GM23338 (cell line): Measurements from ENCODE around the gene CAAP1. TPM values are rescaled to one million over a fixed set of nuclear protein-coding genes. Genes with fewer than 3 reads are reported as not detected.

ENCODE experiments used
- ATAC-seq: fragments of 200-7000 bp; cut with Tn5 transposase; 3 replicates; pipeline ENCODE4 v1.9.1; 2020
- DNase-seq: peaks from one replicate; pipeline ENCODE4 v3.0.0-alpha.2; 2015; ENCODE audit warnings: low spot score
- H2AFZ ChIP-seq: fragments of 200-600 bp; sonication (generic); 2 replicates; pipeline ENCODE4 v1.8.0; 2016; ENCODE audit warnings: antibody characterized with exemption, mild to moderate bottlenecking, moderate library complexity
- H3F3A ChIP-seq: fragments of 200-600 bp; sonication (generic); replicated peaks from 2 replicates; pipeline ENCODE4 v1.8.0; 2017; ENCODE audit warnings: antibody characterized with exemption, mixed run types, low read depth
- H3K27ac ChIP-seq: fragments of 200-600 bp; sonication (generic); 2 replicates; pipeline ENCODE4 v1.6.1; 2016; ENCODE audit warnings: low read depth
- H3K27me3 ChIP-seq: fragments of 200-600 bp; sonication (generic); 2 replicates; pipeline ENCODE4 v1.8.0; 2016; ENCODE audit warnings: mild to moderate bottlenecking, mixed run types, moderate library complexity; ENCODE audit not compliant: insufficient read depth
- H3K36me3 ChIP-seq: fragments of 200-600 bp; sonication (generic); 2 replicates; pipeline ENCODE4 v1.8.0; 2016; ENCODE audit warnings: mild to moderate bottlenecking; ENCODE audit not compliant: insufficient read depth
- H3K4me1 ChIP-seq: fragments of 200-600 bp; sonication (generic); 2 replicates; pipeline ENCODE4 v1.8.0; 2016; ENCODE audit warnings: mild to moderate bottlenecking, moderate library complexity; ENCODE audit not compliant: insufficient read depth
- H3K4me2 ChIP-seq: fragments of 200-600 bp; sonication (generic); 2 replicates; pipeline ENCODE4 v1.7.1; 2017; ENCODE audit warnings: mixed run types
- H3K4me3 ChIP-seq: fragments of 200-600 bp; sonication (generic); 2 replicates; pipeline ENCODE4 v1.6.1; 2016; ENCODE audit warnings: mixed run types
- H3K79me2 ChIP-seq: fragments of 200-600 bp; sonication (generic); replicated peaks from 2 replicates; pipeline ENCODE4 v1.8.0; 2017; ENCODE audit warnings: mild to moderate bottlenecking; ENCODE audit not compliant: insufficient read depth
- H3K9me2 ChIP-seq: fragments of 200-600 bp; sonication (generic); 2 replicates; pipeline ENCODE4 v1.8.0; 2017; ENCODE audit not compliant: insufficient read depth
- H4K20me1 ChIP-seq: fragments of 200-600 bp; sonication (generic); replicated peaks from 2 replicates; pipeline ENCODE4 v1.8.0; 2017; ENCODE audit warnings: mild to moderate bottlenecking; ENCODE audit not compliant: insufficient read depth
- H3K27ac Mint-ChIP-seq: 2 replicates; pipeline ENCODE4 v1.8.0; 2020; ENCODE audit warnings: inconsistent platforms, mild to moderate bottlenecking, moderate library complexity, mixed read lengths
- H3K27me3 Mint-ChIP-seq: 3 replicates; pipeline ENCODE4 v1.8.0; 2022; ENCODE audit warnings: low read depth, mild to moderate bottlenecking, moderate library complexity, mixed read lengths, inconsistent platforms; ENCODE audit not compliant: insufficient read depth, poor library complexity
- H3K36me3 Mint-ChIP-seq: 3 replicates; pipeline ENCODE4 v1.8.0; 2021; ENCODE audit warnings: low read depth, mild to moderate bottlenecking, inconsistent platforms, moderate library complexity, mixed read lengths
- H3K4me1 Mint-ChIP-seq: 3 replicates; pipeline ENCODE4 v1.8.0; 2020; ENCODE audit warnings: mild to moderate bottlenecking, inconsistent platforms, mixed read lengths
- H3K4me3 Mint-ChIP-seq: 3 replicates; pipeline ENCODE4 v1.8.0; 2021; ENCODE audit warnings: moderate library complexity, mild to moderate bottlenecking, inconsistent platforms, mixed read lengths
- H3K9me3 Mint-ChIP-seq: 3 replicates; pipeline ENCODE4 v1.8.0; 2020; ENCODE audit warnings: moderate library complexity, mild to moderate bottlenecking, inconsistent platforms, mixed read lengths
- CREB1 ChIP-seq: fragments of 250-450 bp; sonication (Bioruptor Pico); IDR thresholded peaks from 2 replicates; pipeline ENCODE4 v1.5.0; 2020; ENCODE audit warnings: low read depth, mild to moderate bottlenecking, moderate library complexity
- CTCF ChIP-seq, 2 experiments: fragments of 200-600 bp in 1 of 2; sonication (generic) in 1 of 2; conservative IDR thresholded peaks; 2 replicates each; pipeline versions ENCODE4 v1.5.1 to v1.6.1; 2016 to 2017; ENCODE audit warnings: antibody characterized with exemption in 2 of 2, low read depth in 2 of 2, mild to moderate bottlenecking in 2 of 2, moderate library complexity in 1 of 2
- ETS1 ChIP-seq: IDR thresholded peaks from 2 replicates; pipeline ENCODE4 v1.6.1; 2016; ENCODE audit warnings: antibody characterized with exemption
- EZH2 ChIP-seq: fragments of 200-600 bp; sonication (generic); IDR thresholded peaks from one replicate; pipeline ENCODE4 v1.8.0; 2017; ENCODE audit warnings: antibody characterized with exemption, mild to moderate bottlenecking, low read depth; ENCODE audit not compliant: unreplicated experiment
- EZH2phosphoT487 ChIP-seq: fragments of 200-600 bp; sonication (generic); IDR thresholded peaks from one replicate; pipeline ENCODE4 v1.8.1; 2018; ENCODE audit warnings: antibody characterized with exemption; ENCODE audit not compliant: unreplicated experiment
- JUNB ChIP-seq: IDR thresholded peaks from one replicate; pipeline ENCODE4 v1.6.1; 2016; ENCODE audit warnings: antibody characterized with exemption; ENCODE audit not compliant: unreplicated experiment
- NANOG ChIP-seq: IDR thresholded peaks from 2 replicates; pipeline ENCODE4 v1.6.1; 2016; ENCODE audit warnings: antibody characterized with exemption, borderline replicate concordance
- POLR2AphosphoS5 ChIP-seq: IDR thresholded peaks from 2 replicates; pipeline ENCODE4 v1.6.1; 2016; ENCODE audit warnings: antibody characterized with exemption, low read depth
- REST ChIP-seq: IDR thresholded peaks from one replicate; pipeline ENCODE4 v1.6.1; 2018; ENCODE audit warnings: antibody characterized with exemption; ENCODE audit not compliant: unreplicated experiment
- STAT1 ChIP-seq: IDR thresholded peaks from one replicate; pipeline ENCODE4 v1.6.1; 2016; ENCODE audit warnings: antibody characterized with exemption; ENCODE audit not compliant: unreplicated experiment
- ZNF114 ChIP-seq: fragments of 250-450 bp; sonication (Bioruptor Pico); IDR thresholded peaks from 2 replicates; pipeline ENCODE4 v1.5.0; 2020; ENCODE audit warnings: mild to moderate bottlenecking, moderate library complexity
- ZNF331 ChIP-seq: fragments of 250-450 bp; sonication (Bioruptor Pico); IDR thresholded peaks from 2 replicates; pipeline ENCODE4 v1.5.0; 2020; ENCODE audit warnings: low read depth, mild to moderate bottlenecking, moderate library complexity
- ZNF462 ChIP-seq: fragments of 250-450 bp; sonication (Bioruptor Pico); IDR thresholded peaks from 2 replicates; pipeline ENCODE4 v1.5.0; 2020; ENCODE audit warnings: mild to moderate bottlenecking, moderate library complexity
- polyA plus RNA-seq: library from polyadenylated mRNA; unstranded; fragments of >200 nt; fragmentation: Nextera tagmentation; extraction: Ambion mirVana; gene quantifications from 2 replicates; pipeline ENCODE4 v1.2.1, GENCODE V29; 2016
- total RNA-seq: library from RNA; depleted of rRNA; stranded (reverse); fragments of >200 nt; shearing (Covaris generic); gene quantifications from 2 replicates; pipeline ENCODE4 v1.2.3, GENCODE V29; 2014

Gene CAAP1
- total and polyA plus RNA-seq, 2 experiments from 2014 or later, result 47.9 to 59.7 TPM

- Mint-ChIP-seq H3K36me3 (peaks cover 19% of the 10 kb centered on the region; the same call in 2 of the 3 replicates), H3K27ac (peak overlapping the region; percentile 94; the same call in 1 of the 2 replicates), H3K4me3 (no peak overlapping the region), H3K9me3 (peaks cover 2% of the 10 kb centered on the region; the same call in 2 of the 3 replicates), H3K27me3 (peaks cover 4% of the 10 kb centered on the region), H3K4me1 (peaks cover 22% of the 10 kb centered on the region)
- H3K79me2 ChIP-seq, result peaks cover 91% of the 10 kb centered on the region
- H3K9me2 ChIP-seq, result no peaks in the 10 kb centered on the region
- no peak overlapping the region for H3K4me2 ChIP-seq
- peaks cover 16% of the 10 kb centered on the region for H3K4me1 ChIP-seq
- 0 out of 2 replicates have a peak, but pooled peaks cover 4% of the 10 kb centered on the region for H3K36me3 ChIP-seq
- no peak overlapping the region for H2AFZ ChIP-seq
- DNase-seq (no peak), ATAC-seq (no peak)
- no peaks in the 10 kb centered on the region for H3F3A ChIP-seq
- H3K4me3 ChIP-seq, result no peak overlapping the region
- H3K27ac ChIP-seq, result peak overlapping the region; percentile 75; the same call in 1 of the 2 replicates
- TF ChIP-seq ETS1, result no peak
- no peak for TF ChIP-seq EZH2phosphoT487
- no peak for TF ChIP-seq CREB1 (CRISPR knock-in tag)
- no peak for TF ChIP-seq REST
- TF ChIP-seq JUNB, result no peak
- TF ChIP-seq EZH2, result no peak
- no peak for TF ChIP-seq STAT1
- TF ChIP-seq CTCF (conservative IDR thresholded peaks at IDR 0.05; ENCODE audit: low read depth in 2 of 2), result no peak
- TF ChIP-seq ZNF331, result no peak
- no peak for TF ChIP-seq NANOG
- no peak for TF ChIP-seq POLR2AphosphoS5
- no peak for TF ChIP-seq ZNF114 (CRISPR knock-in tag)
- no peak for TF ChIP-seq ZNF462 (CRISPR knock-in tag)
- no peaks in the 10 kb centered on the region for H3K27me3 ChIP-seq
- H4K20me1 ChIP-seq, result peaks cover 14% of the 10 kb centered on the region
Observed at GRCh38 chr9:26935847-26936246, 43.2 kb upstream of the CAAP1 start.
